Measurements from ENCODE around the gene MISP. TPM values are rescaled to one million over a fixed set of nuclear protein-coding genes. Genes with fewer than 3 reads are reported as not detected.
A peak's percentile ranks its signal among the peaks of the same experiment; 100 is the strongest.

MISP gene
- total and polyA plus RNA-seq, 4 donors, result 14.9 to 23.7 (median 22.1) TPM

DNA sequence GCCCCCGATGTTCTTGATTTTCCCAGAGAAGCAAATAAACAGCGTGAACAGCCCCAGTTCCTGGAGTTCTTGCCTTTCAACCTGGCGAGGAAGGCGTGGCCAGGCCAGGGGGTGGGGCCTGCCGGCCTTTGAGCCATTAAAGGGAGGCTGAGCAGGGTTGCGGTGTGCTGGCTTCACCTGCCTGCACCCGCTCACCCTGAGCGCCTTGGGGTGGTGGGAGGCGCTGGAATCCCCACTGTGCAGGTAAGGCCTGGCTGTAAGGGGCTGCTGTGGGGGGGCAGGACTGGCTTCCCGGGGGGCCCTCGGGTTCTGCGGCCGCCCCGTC lies 2.7 kb upstream of the MISP start:
- WGBS, 2 donors, result 76 to 90% methylated on average over 14 of the region's 14 CpGs
- peaks cover 0 to 8% (median 0%) of the 10 kb centered on the region in 4 donors for H3K9me3 ChIP-seq (ENCODE audit: control insufficient read depth in 4 of 4, insufficient read depth in 3 of 4, low read length in 3 of 4)

GRCh38 chr19:749811-750210 lies 1.1 kb upstream of the MISP start:
- H3K9ac ChIP-seq (ENCODE audit: insufficient read depth in 1 of 2, low read length in 2 of 2), result no peak overlapping the region
- no peak for TF ChIP-seq CTCF (IDR thresholded peaks at IDR 0.05; ENCODE audit: control extremely low read depth, extremely low read depth)
- ATAC-seq (ENCODE audit: insufficient read depth, low FRiP score), result no peak
- H3K27me3 ChIP-seq (ENCODE audit: control insufficient read depth in 3 of 3, insufficient read depth in 3 of 3, low read length in 2 of 3), result no peaks in the 10 kb centered on the region
- H3K27ac ChIP-seq (ENCODE audit: low read depth in 1 of 2, low read length in 1 of 2), result no peak overlapping the region
- peaks cover 0 to 8% (median 0%) of the 10 kb centered on the region in 4 donors for H3K9me3 ChIP-seq (ENCODE audit: control insufficient read depth in 4 of 4, insufficient read depth in 3 of 4, low read length in 3 of 4)
- WGBS, 2 donors, result 77 to 89% methylated on average over 14 of the region's 14 CpGs
- H3K36me3 ChIP-seq (ENCODE audit: control insufficient read depth in 4 of 4, insufficient read depth in 4 of 4, low read length in 4 of 4), result peaks cover 0 to 15% (median 4%) of the 10 kb centered on the region in 4 donors
- DNase-seq, result no peak
- no peak overlapping the region for H3K4me3 ChIP-seq
- H3K4me1 ChIP-seq (ENCODE audit: control insufficient read depth in 5 of 5, insufficient read depth in 5 of 5, low read length in 5 of 5), result peaks cover 0 to 5% (median 0%) of the 10 kb centered on the region in 5 donors

More for the DNA sequence above, 2.7 kb upstream of the MISP start:
- Histone ChIP-seq H3K9ac (ENCODE audit: insufficient read depth in 1 of 2, low read length in 2 of 2) (no peak overlapping the region), H3K27me3 (ENCODE audit: control insufficient read depth in 3 of 3, insufficient read depth in 3 of 3, low read length in 2 of 3) (no peaks in the 10 kb centered on the region), H3K4me3 (no peak overlapping the region), H3K4me1 (ENCODE audit: control insufficient read depth in 5 of 5, insufficient read depth in 5 of 5, low read length in 5 of 5) (peaks cover 0 to 5% (median 0%) of the 10 kb centered on the region in 5 donors), H3K27ac (ENCODE audit: low read depth in 1 of 2, low read length in 1 of 2) (no peak overlapping the region), H3K36me3 (ENCODE audit: control insufficient read depth in 4 of 4, insufficient read depth in 4 of 4, low read length in 4 of 4) (peaks cover 0 to 15% (median 4%) of the 10 kb centered on the region in 4 donors)
- ATAC-seq (ENCODE audit: insufficient read depth, low FRiP score), result no peak
- DNase-seq, result no peak
- no peak for TF ChIP-seq CTCF (IDR thresholded peaks at IDR 0.05; ENCODE audit: control extremely low read depth, extremely low read depth)

- no peaks in the 10 kb centered on the region for H3K27me3 ChIP-seq (ENCODE audit: control insufficient read depth in 3 of 3, insufficient read depth in 3 of 3, low read length in 2 of 3)
- no peak overlapping the region for H3K4me3 ChIP-seq
- 55 to 75% methylated on average over 30 of the region's 30 CpGs for WGBS, 2 donors
- H3K4me1 ChIP-seq (ENCODE audit: control insufficient read depth in 5 of 5, insufficient read depth in 5 of 5, low read length in 5 of 5), result peaks cover 0 to 5% (median 0%) of the 10 kb centered on the region in 5 donors
- DNase-seq (no peak), ATAC-seq (ENCODE audit: insufficient read depth, low FRiP score) (peak; percentile 32)
- H3K27ac ChIP-seq (ENCODE audit: low read depth in 1 of 2, low read length in 1 of 2), result peak overlapping the region in 1 of 2 donors; percentile 76
- peaks cover 0 to 8% (median 3%) of the 10 kb centered on the region in 4 donors for H3K36me3 ChIP-seq (ENCODE audit: control insufficient read depth in 4 of 4, insufficient read depth in 4 of 4, low read length in 4 of 4)
- peaks cover 0 to 6% (median 0%) of the 10 kb centered on the region in 4 donors for H3K9me3 ChIP-seq (ENCODE audit: control insufficient read depth in 4 of 4, insufficient read depth in 3 of 4, low read length in 3 of 4)
- no peak overlapping the region for H3K9ac ChIP-seq (ENCODE audit: insufficient read depth in 1 of 2, low read length in 2 of 2)
- no peak for TF ChIP-seq CTCF (IDR thresholded peaks at IDR 0.05; ENCODE audit: control extremely low read depth, extremely low read depth)
These were observed 809 bp downstream of the MISP start for GRCh38 chr19:751501-752341.
